Measurements from ENCODE around the gene KNDC1.
"Not testable (repeated sequence)": the region's sequence is repeated elsewhere in the genome, so short reads cannot be mapped to it uniquely, and the experiment has no call there.

Gene KNDC1

DNA sequence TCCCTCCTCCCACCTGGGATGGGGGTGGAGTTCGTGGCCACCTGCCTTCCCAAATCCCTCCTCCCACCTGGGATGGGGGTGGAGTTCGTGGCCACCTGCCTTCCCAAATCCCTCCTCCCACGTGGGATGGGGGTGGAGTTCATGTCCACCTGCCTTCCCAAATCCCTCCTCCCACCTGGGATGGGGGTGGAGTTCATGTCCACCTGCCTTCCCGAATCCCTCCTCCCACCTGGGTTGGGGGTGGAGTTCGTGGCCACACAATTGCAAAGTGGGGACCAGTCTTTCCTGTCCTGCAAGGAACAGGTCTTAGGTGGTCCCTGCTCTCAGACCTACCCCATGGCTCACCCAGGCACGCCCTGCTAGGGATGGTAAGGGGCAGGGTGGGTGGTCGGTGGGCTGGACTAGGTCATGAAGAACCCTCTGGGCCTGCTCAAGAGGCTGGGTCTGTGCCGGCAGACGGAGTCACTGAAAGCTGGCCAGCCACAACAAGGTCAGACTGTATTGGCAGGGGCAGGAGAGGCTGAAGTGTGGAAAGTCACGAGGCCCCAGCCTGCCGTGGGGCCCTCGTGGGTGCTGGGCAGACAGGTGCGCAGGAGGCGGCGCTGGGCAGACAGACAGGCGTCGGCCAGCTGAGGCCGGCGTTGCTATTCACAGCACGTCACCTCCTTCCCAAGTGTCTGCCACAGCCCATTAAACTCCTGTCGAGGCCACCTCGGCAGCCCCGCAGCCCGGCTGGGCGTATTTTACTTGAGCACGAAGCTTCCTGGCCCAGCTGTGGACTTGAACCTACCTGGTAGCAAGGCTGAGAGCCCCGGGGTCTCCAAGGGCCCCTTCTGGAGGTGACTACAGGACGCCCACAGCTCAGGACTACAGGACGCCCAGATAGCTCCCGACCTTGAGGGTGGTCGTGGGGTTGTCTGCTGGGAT lies 4.1 kb downstream of the KNDC1 start:
- DNase-seq: no peak

DNA sequence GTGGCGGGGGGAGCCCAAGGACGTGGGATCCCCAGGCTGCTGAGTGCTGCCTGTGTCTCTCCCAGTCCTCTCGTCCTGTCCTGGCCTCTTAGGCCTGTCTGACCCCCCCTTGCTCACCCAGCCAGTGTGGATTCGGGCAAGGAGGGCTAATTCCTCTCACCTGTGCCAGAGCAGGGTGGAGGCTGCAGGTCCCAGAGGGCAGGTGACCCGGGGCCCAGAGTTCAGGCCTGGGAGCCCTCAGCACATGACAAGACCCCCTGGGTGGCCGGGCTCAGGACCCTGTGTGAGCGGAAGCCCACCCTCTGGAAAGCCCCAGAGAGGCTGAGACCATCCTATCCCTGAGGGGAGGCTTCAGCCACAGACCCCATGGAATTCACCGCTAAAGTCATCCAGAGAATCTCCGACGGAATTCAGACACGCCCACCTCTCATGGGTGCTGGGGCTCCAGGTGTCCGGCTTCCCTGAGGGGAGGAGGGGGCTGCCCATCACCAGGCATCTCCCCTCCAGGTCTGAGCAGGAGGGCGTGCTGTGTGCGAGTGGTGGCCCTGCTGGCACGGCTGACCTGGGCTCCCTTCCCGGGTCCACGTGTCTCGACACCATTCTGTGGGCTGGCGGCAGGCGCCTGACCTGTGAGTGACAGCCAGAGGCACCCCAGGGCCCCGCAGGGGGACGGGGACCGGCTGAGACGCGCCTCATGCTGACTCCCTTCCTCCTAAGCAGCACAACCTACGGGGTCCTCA lies 5.0 kb downstream of the KNDC1 start:
- no peak for DNase-seq

- no peak for DNase-seq
Observed at GRCh38 chr10:133165556-133166503, 5.8 kb downstream of the KNDC1 start.

GRCh38 chr10:133166504-133166827 lies 6.4 kb downstream of the KNDC1 start:
- no peak for DNase-seq

DNA sequence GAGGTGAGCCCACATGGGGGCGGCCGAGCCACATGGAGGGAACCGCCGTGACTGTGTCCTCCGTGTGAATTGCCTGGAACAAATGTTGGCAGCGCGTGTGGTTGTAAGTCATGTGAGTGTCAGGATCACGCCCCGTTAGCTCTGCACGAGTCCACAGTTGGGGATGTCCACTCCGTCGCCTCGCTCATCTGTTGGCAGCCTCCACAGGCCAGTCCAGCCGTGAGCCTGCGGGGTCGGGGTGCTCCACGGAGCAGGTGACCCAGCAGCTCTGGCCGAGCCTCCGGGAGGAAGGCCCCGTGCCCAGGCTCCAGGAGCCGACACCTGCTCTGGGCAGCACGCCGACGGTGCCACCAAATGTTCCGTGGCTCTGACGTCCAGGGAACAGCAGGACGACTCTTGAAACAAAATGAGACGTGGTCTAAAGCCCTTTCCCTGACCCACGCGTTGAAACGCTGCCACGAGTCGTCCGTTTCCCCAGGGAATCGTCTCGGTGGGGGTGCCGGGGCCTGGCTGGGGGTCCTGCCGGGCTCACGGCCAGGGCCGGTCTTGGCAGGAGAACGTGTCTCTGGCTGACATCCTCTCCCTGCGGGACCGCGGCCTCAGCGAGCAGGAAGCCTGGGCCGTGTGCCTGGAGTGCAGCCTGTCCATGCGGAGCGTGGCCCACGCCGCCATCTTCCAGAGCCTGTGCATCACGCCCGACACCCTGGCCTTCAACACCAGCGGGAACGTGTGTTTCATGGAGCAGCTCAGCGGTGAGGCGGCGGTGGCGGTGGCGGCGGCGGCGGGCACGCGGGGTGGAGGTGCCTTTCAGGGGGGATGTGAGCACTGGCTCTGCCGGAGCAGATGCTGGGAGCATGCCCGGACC lies 7.0 kb downstream of the KNDC1 start:
- no peak for DNase-seq

- no peak for DNase-seq
Observed at GRCh38 chr10:133167693-133168616, 7.9 kb downstream of the KNDC1 start.

GRCh38 chr10:133168617-133169031 lies 8.6 kb downstream of the KNDC1 start:
- DNase-seq: no peak

- no peak for DNase-seq
Observed at GRCh38 chr10:133169173-133169947, 9.3 kb downstream of the KNDC1 start.

DNA sequence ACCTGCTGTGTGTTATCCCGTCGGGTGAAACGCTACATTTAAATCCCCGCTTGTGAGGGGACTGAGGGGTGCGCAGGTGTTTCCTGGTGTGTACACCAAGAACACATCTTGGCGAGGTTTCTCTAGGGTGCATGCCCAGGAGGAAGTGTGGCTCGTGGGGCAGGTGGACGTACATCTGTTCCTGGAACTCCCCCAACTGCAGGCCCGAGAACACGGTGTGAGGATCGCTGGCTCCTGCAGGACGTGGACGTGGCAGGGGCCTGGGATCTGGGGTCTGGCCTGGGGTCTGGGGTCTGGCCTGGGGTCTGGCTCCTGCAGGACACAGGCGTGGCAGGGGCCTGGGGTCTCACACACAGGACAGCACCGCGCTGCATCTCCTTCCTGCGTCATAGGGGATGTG lies 10.1 kb downstream of the KNDC1 start:
- DNase-seq: no peak

GRCh38 chr10:133173860-133174640 lies 14.0 kb downstream of the KNDC1 start:
- DNase-seq: no peak

GRCh38 chr10:133174689-133175263 lies 14.8 kb downstream of the KNDC1 start:
- DNase-seq: no peak

DNA sequence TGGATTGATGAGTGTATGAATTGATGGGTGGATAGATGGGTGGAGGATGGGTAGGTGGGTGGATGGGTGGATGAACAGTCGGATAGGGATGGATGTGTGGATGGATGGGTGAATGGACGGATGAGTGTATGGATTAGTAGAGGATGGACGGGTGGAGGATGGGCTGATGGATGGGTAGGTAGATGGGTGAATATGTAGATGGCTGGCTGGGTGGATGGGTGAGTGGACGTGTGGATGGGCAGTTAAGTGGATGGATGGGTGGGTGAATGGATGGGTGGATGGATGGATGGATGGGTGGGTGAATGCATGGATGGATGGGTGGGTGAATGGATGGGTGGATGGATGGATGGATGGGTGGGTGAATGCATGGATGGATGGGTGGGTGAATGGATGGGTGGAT lies 15.6 kb downstream of the KNDC1 start:
- DNase-seq: not testable (repeated sequence)

DNA sequence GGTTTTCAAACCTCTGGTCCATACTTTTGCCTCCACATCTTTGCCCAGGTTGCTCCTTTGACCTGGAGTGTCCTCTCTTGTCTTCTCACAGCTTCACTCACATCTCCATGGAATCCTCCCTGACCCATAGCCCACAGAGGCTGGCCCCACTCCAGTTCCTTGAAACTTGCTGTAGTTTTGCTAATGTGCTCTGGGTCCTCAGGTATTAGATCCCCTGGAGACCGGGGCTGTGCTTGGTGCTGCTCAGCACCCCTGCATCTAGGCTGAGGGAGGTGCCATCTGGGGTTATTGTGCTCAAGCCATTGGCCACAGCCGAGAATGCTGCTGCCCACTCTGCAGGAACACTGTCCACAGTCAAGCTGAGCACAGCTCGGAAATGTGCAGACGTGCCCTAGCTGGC lies 16.5 kb downstream of the KNDC1 start:
- DNase-seq: no peak

GRCh38 chr10:133177380-133178157 lies 17.6 kb downstream of the KNDC1 start:
- no peak for DNase-seq

DNA sequence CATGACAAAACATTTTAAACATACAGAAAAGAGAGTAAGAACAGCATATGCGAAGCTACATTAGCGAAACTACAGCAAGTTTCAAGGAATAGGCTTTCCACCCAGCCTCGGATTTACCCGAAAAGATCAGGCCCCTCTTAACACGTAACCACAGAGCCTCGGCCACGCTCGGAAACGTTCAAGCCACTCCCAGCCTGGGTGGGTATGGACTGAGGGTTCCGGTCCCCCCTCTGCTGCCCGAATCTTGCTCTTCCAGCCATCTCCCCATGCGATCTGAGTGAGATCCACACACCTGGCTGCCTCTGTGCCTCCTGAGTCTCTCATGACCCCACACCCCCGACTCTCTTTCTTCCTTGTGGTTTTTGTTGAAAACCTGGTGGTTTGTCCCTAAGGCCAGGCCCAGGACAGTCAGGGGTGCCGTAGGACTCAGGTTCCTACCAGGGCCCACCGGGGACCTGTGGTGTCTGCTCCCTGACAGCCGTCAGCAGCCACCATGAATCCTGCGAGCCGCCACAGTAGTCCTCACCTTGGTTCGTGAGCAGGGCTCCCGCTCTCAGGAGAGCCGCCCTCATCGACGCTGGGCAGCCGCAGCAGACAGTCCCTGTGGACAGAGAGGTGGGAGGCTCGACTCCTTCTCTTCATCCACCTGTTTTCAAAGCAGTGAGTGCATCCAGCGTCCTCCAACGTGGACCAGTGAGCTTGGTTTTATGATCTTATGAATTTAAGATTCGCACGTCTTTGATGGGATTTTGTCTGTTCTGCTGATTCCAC lies 18.5 kb downstream of the KNDC1 start:
- DNase-seq: no peak

GRCh38 chr10:133179128-133179520 lies 19.1 kb downstream of the KNDC1 start:
- no peak for DNase-seq

DNA sequence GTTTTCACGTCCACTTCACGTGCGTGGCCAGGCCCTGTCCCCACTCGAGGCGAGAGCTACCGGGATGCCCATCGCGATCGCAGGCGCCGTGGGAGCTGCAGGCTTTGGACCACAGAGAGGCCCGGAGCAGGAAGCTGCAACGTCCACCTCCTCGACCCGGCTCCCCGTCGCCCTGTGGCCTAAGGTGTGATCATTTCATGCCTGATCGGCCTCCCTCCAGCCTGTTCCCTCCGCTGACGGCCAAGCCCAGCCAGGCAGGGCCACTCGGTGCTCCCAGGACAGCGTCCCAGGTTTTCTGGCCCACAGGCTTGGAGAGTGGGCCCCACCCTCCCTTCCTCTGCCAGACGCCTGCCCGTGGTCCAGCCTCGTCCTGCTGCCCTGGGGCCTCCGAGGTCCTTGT lies 19.6 kb downstream of the KNDC1 start:
- no peak for DNase-seq
